Spleen (tissue), 7 donors: Measurements from ENCODE around the gene NTRK2.

Experiments
- CTCF ChIP-seq, 11 experiments: fragments of 200-600 bp in 7 of 11; fragments of 450-650 bp in 4 of 11; sonication (generic) in 4 of 11; IDR thresholded peaks in 8 of 11; conservative IDR thresholded peaks in 3 of 11; 1 replicate in 7 of 11; 2 replicates in 4 of 11; pipeline versions ENCODE4 v1.4.0 to v1.8.0; 2016 to 2021; ENCODE audit warnings: antibody characterized with exemption in 11 of 11, inconsistent platforms in 4 of 11, mild to moderate bottlenecking in 1 of 11
- POLR2A ChIP-seq, 3 donors: fragments of 450-650 bp; IDR thresholded peaks; one replicate each; pipeline ENCODE4 v1.5.1; 2017; ENCODE audit warnings: antibody characterized with exemption in 3 of 3, mild to moderate bottlenecking in 1 of 3
- POLR2AphosphoS5 ChIP-seq, 3 donors: sonication (generic); formaldehyde crosslinking; IDR thresholded peaks; one replicate each; pipeline ENCODE4 v1.5.1; 2017; ENCODE audit warnings: antibody characterized with exemption in 3 of 3
- donor health status: DM: no; HTN: no; CAD: no; lungs with moderate emphysema.
- donor health status: DM: no; HTN: no; CAD: no.
- donor health status: DM: no; HTN: no; CAD: no.

- TF ChIP-seq POLR2A (IDR thresholded peaks at IDR 0.05) (no peak), CTCF (IDR thresholded peaks at IDR 0.05 in 8 of 11, conservative IDR thresholded peaks at IDR 0.05 in 3 of 11) (no peak), POLR2AphosphoS5 (IDR thresholded peaks at IDR 0.05) (no peak)
These were observed 579 bp upstream of the NTRK2 start for GRCh38 chr9:84669013-84669287.
